Activated CD4-positive, alpha-beta T cell treated with anti-CD3 and anti-CD28 coated beads, Interleukin-2, amount 50 U/mL, for 4 hours (primary cell): ENCODE data around the gene ERBB2.

Experiments
- DNase-seq, 2 experiments: peaks; one replicate each; pipeline ENCODE4 v3.0.0-alpha.2; 2020

The ERBB2 gene

GRCh38 chr17:39767147-39767546, 67.3 kb downstream of the ERBB2 start:
- no peak for DNase-seq

GRCh38 chr17:39769974-39770587, 70.2 kb downstream of the ERBB2 start:
- peak; percentile 50 to 59 for DNase-seq

- no peak for DNase-seq
Observed at GRCh38 chr17:39772415-39772814, 72.6 kb downstream of the ERBB2 start.

GRCh38 chr17:39772987-39773934, 73.4 kb downstream of the ERBB2 start:
- DNase-seq, result no peak

- no peak for DNase-seq
Observed at GRCh38 chr17:39774047-39774446, 74.2 kb downstream of the ERBB2 start.

- no peak for DNase-seq
Observed at GRCh38 chr17:39775031-39775430, 75.2 kb downstream of the ERBB2 start.

GRCh38 chr17:39776252-39776651, 76.4 kb downstream of the ERBB2 start:
- DNase-seq, result no peak

- DNase-seq, result no peak
Observed at GRCh38 chr17:39777534-39778365, 77.9 kb downstream of the ERBB2 start.
